PFSK-1 (cell line): ENCODE results near the gene BEAN1.

ENCODE experiments used
- POLR2AphosphoS5 ChIP-seq: IDR thresholded peaks from 2 replicates; pipeline ENCODE4 v1.6.1; 2012; ENCODE audit warnings: low read depth, mild to moderate bottlenecking, control low read depth, low read length, moderate library complexity
- SIN3A ChIP-seq: IDR thresholded peaks from 2 replicates; pipeline ENCODE4 v1.6.1; 2012; ENCODE audit warnings: mild to moderate bottlenecking, low read length, moderate library complexity, borderline replicate concordance; ENCODE audit not compliant: insufficient read depth
- TAF1 ChIP-seq: IDR thresholded peaks from 2 replicates; pipeline ENCODE4 v1.6.1; 2012; ENCODE audit warnings: low read length, control low read depth, borderline replicate concordance; ENCODE audit not compliant: insufficient read depth
- TF ChIP-seq, protein P1 (sequence below), 2 experiments: IDR thresholded peaks; 2 replicates each; pipeline versions ENCODE4 v1.6.1 to v1.8.0; 2011 to 2012; ENCODE audit warnings: low read depth in 2 of 2, low read length in 2 of 2, control low read depth in 1 of 2, inconsistent platforms in 1 of 2, mild to moderate bottlenecking in 1 of 2, moderate library complexity in 1 of 2; ENCODE audit not compliant: insufficient read depth in 1 of 2

GRCh38 chr16:66435896-66436295, 8.8 kb downstream of the BEAN1 start:
- TF ChIP-seq SIN3A = no peak
- TF ChIP-seq TAF1 = no peak
- TF ChIP-seq POLR2AphosphoS5 = no peak
- TF ChIP-seq, protein P1, sequence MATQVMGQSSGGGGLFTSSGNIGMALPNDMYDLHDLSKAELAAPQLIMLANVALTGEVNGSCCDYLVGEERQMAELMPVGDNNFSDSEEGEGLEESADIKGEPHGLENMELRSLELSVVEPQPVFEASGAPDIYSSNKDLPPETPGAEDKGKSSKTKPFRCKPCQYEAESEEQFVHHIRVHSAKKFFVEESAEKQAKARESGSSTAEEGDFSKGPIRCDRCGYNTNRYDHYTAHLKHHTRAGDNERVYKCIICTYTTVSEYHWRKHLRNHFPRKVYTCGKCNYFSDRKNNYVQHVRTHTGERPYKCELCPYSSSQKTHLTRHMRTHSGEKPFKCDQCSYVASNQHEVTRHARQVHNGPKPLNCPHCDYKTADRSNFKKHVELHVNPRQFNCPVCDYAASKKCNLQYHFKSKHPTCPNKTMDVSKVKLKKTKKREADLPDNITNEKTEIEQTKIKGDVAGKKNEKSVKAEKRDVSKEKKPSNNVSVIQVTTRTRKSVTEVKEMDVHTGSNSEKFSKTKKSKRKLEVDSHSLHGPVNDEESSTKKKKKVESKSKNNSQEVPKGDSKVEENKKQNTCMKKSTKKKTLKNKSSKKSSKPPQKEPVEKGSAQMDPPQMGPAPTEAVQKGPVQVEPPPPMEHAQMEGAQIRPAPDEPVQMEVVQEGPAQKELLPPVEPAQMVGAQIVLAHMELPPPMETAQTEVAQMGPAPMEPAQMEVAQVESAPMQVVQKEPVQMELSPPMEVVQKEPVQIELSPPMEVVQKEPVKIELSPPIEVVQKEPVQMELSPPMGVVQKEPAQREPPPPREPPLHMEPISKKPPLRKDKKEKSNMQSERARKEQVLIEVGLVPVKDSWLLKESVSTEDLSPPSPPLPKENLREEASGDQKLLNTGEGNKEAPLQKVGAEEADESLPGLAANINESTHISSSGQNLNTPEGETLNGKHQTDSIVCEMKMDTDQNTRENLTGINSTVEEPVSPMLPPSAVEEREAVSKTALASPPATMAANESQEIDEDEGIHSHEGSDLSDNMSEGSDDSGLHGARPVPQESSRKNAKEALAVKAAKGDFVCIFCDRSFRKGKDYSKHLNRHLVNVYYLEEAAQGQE (IDR thresholded peaks at IDR 0.05; ENCODE audit: insufficient read depth in 1 of 2, low read depth in 2 of 2, low read length in 2 of 2) = no peak
